Activated CD8-positive, alpha-beta T cell treated with anti-CD3 and anti-CD28 coated beads for 36 hours (primary cell): ENCODE measurements around the gene PTH2. TPM values are rescaled to one million over a fixed set of nuclear protein-coding genes. Genes with fewer than 3 reads are reported as not detected.

Experiments used
- ATAC-seq: fragments of 200-7000 bp; cut with Tn5 transposase; one replicate; pipeline ENCODE4 v1.10.0; 2021; ENCODE audit warnings: mild to moderate bottlenecking, moderate library complexity
- CTCF ChIA-PET: fragments of 350-600 bp; sonication (Branson Sonifier 250); formaldehyde crosslinking; loops from one replicate; lab custom pipeline; 2021; ENCODE audit warnings: antibody characterized with exemption; lab: Charles Lee
- POLR2A ChIA-PET: fragments of 350-600 bp; sonication (Branson Sonifier 250); formaldehyde crosslinking; loops from one replicate; lab custom pipeline; 2021; ENCODE audit warnings: antibody characterized with exemption; lab: Charles Lee
- DNase-seq: peaks from one replicate; pipeline ENCODE4 v3.0.0-alpha.2; 2020
- H3K27ac Mint-ChIP-seq: one replicate; pipeline ENCODE4 v1.8.0; 2021; ENCODE audit warnings: mild to moderate bottlenecking, mixed read lengths
- H3K27me3 Mint-ChIP-seq: one replicate; pipeline ENCODE4 v1.8.0; 2021; ENCODE audit warnings: mixed read lengths
- H3K36me3 Mint-ChIP-seq: one replicate; pipeline ENCODE4 v1.8.0; 2021; ENCODE audit warnings: low read depth, mixed read lengths
- H3K4me1 Mint-ChIP-seq: one replicate; pipeline ENCODE4 v1.8.0; 2021; ENCODE audit warnings: low read depth, mixed read lengths
- H3K4me3 Mint-ChIP-seq: one replicate; pipeline ENCODE4 v1.8.0; 2021; ENCODE audit warnings: mild to moderate bottlenecking, moderate library complexity, mixed read lengths
- H3K9me3 Mint-ChIP-seq: one replicate; pipeline ENCODE4 v1.8.0; 2021; ENCODE audit warnings: mixed read lengths
- CTCF ChIP-seq: fragments of 200-600 bp; IDR thresholded peaks from one replicate; pipeline ENCODE4 v1.8.0; 2022; ENCODE audit warnings: antibody characterized with exemption, mild to moderate bottlenecking
- intact Hi-C: fragments of 100-400 bp; cut with micrococcal nuclease; formaldehyde crosslinking; loops from one replicate; pipeline ENCODE4 v1.10.0; 2022
- total RNA-seq, 2 experiments: library from RNA; stranded (reverse); gene quantifications; one replicate each; pipeline ENCODE4 v1.2.3, GENCODE V29; 2021

Gene PTH2
- total RNA-seq, 2 experiments from 2014 or later = not detected

DNA sequence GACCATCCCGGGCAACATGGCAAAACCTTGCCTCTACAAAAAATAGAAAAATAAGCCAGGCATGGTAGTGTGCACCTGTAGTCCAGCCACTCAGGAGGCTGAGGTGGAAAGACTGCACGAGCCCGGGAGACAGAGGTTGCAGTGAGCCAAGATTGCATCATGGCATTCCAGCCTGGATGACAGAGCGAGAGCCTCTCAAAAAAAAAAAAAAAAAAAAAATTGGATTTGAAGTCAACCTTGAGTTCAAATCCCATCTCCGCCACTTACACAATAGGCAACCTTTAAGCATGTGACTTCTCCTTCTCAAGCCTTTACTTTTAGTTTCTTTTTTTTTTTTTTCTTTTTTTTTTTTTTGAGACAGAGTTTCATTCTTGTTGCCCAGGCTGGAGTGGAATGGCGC, 23.2 kb downstream of the PTH2 start:
- no peak for ATAC-seq
- DNase-seq = no peak
- H3K9me3 Mint-ChIP-seq = no peaks in the 10 kb centered on the region
- intact Hi-C loops = no loop called here
- ChIA-PET CTCF (interaction anchor here (1.0 kb wide), 1 partner anchor 22 kb away, joined by 3 read pairs; no protein-coding TSS in a partner anchor), POLR2A (no interaction called here)
- H3K4me3 Mint-ChIP-seq = no peak overlapping the region
- no peak overlapping the region for H3K27ac Mint-ChIP-seq
- peaks cover 10% of the 10 kb centered on the region for H3K4me1 Mint-ChIP-seq
- no peak for TF ChIP-seq CTCF
- peaks cover 2% of the 10 kb centered on the region for H3K27me3 Mint-ChIP-seq
- H3K36me3 Mint-ChIP-seq = no peaks in the 10 kb centered on the region

DNA sequence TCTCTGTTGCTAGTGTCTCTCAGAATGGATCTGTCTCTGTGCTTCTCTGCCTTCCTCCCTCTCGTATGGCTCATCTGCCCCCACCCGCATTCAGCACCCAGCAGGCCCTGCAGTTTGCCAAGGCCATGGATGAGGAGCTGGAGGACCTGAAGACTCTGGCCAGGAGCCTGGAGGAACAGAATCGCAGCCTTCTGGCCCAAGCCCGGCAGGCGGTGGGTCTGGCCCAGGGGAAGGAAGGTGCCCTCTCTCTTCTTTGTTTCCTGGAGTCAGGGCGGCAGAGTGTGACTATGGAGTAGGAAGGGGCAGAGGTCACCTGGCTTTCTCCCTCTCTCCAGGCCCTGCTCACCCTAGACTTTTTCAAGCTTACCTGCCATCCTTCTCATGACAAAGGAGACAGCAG, 24.3 kb downstream of the PTH2 start:
- POLR2A ChIA-PET = interaction anchor here (0.6 to 1.9 kb wide), 2 partner anchors 10 to 26 kb away, joined by 3 to 5 read pairs; no protein-coding TSS in a partner anchor
- Mint-ChIP-seq H3K27ac (no peak overlapping the region), H3K27me3 (peaks cover 2% of the 10 kb centered on the region), H3K4me3 (no peak overlapping the region), H3K36me3 (no peaks in the 10 kb centered on the region), H3K4me1 (peaks cover 10% of the 10 kb centered on the region), H3K9me3 (no peaks in the 10 kb centered on the region)
- DNase-seq = no peak
- ATAC-seq = no peak
- CTCF ChIA-PET = interaction anchor here (0.8 kb wide), 1 partner anchor 72 kb away, joined by 4 read pairs; no protein-coding TSS in a partner anchor
- no peak for TF ChIP-seq CTCF
- intact Hi-C loops = no loop called here

DNA sequence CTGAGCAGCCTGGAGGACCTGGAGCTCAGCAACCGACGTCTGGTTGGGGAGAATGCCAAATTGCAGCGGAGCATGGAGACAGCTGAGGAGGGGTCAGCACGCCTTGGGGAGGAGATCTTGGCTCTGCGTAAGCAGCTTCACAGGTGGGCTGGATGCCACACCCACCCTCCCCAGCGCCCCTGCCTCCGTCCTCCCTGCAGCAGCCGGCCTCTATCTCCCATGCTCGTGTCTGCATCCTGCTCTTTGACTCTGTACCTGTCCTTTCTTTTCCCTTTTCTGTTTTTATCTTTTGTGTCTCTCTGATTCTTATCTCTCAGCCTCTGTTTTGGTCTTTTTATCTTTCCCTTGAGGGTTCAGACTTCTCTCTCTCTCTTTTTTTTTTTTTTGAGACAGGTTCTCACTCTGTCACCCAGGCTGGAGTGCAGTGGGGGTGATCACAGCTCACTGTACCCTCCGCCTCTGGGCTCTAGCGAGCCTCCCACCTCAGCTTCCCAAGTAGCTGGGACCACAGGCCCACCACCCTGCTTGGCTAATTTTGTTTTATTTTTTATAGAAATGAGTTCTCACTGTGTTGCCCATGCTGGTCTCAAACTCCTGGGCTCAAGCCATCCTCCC, 25.1 kb downstream of the PTH2 start:
- POLR2A ChIA-PET = interaction anchor here (1.9 kb wide), 1 partner anchor 11 kb away, joined by 5 read pairs; no protein-coding TSS in a partner anchor
- Mint-ChIP-seq H3K36me3 (no peaks in the 10 kb centered on the region), H3K27ac (no peak overlapping the region), H3K4me1 (peaks cover 10% of the 10 kb centered on the region), H3K27me3 (peaks cover 2% of the 10 kb centered on the region), H3K9me3 (no peaks in the 10 kb centered on the region), H3K4me3 (no peak overlapping the region)
- no peak for ATAC-seq
- no peak for TF ChIP-seq CTCF
- CTCF ChIA-PET = no interaction called here
- intact Hi-C loops = no loop called here
- no peak for DNase-seq

GRCh38 chr19:49396738-49397505, 26.3 kb downstream of the PTH2 start:
- CTCF ChIA-PET = interaction anchor here (0.6 to 1.0 kb wide), 2 partner anchors 15 to 96 kb away, joined by 3 read pairs; no protein-coding TSS in a partner anchor
- no peak overlapping the region for H3K27ac Mint-ChIP-seq
- peaks cover 13% of the 10 kb centered on the region for H3K4me1 Mint-ChIP-seq
- ATAC-seq (no peak), DNase-seq (no peak)
- no peak for TF ChIP-seq CTCF
- POLR2A ChIA-PET = interaction anchor here (1.9 kb wide), 1 partner anchor 12 kb away, joined by 5 read pairs; no protein-coding TSS in a partner anchor
- peaks cover 2% of the 10 kb centered on the region for H3K27me3 Mint-ChIP-seq
- no peaks in the 10 kb centered on the region for H3K36me3 Mint-ChIP-seq
- no peak overlapping the region for H3K4me3 Mint-ChIP-seq
- H3K9me3 Mint-ChIP-seq = no peaks in the 10 kb centered on the region
- intact Hi-C loops = no loop called here
